Urothelium cell line (cell line): ENCODE results near the gene ARL13B.
A peak's percentile ranks its signal among the peaks of the same experiment; 100 is the strongest.
"Not testable (repeated sequence)": the region's sequence is repeated elsewhere in the genome, so short reads cannot be mapped to it uniquely, and the experiment has no call there.

ENCODE experiments used
- DNase-seq: peaks from one replicate; pipeline ENCODE4 v3.0.0; 2011; ENCODE audit warnings: low spot score, mixed read lengths
- FAIRE-seq: peaks from 2 replicates; lab custom pipeline; 2011; peaks lifted over from hg19 to GRCh38; lab: Jason Lieb, UNC

ARL13B gene

GRCh38 chr3:93979850-93980676 lies at the start of gene ARL13B:
Gene ARL13B, plus strand, starts transcription at chr3:93980155. Its CDS starts 269 bp downstream, at chr3:93980424.
- peak; percentile 97 for FAIRE-seq
- peak; percentile 98 for DNase-seq

- no peak for FAIRE-seq
- no peak for DNase-seq
These were observed 48.2 kb upstream of the ARL13B start for GRCh38 chr3:93931597-93932229.

- FAIRE-seq (no peak), DNase-seq (no peak)
These were observed 45.4 kb upstream of the ARL13B start for GRCh38 chr3:93934366-93935046.

GRCh38 chr3:93936549-93936948 lies 43.4 kb upstream of the ARL13B start:
- no peak for DNase-seq
- no peak for FAIRE-seq

GRCh38 chr3:93937485-93937884 lies 42.5 kb upstream of the ARL13B start:
- FAIRE-seq = not testable (repeated sequence)

GRCh38 chr3:93949958-93950357 lies 30.0 kb upstream of the ARL13B start:
- not testable (repeated sequence) for DNase-seq, FAIRE-seq

More at GRCh38 chr3:93937485-93937884, 42.5 kb upstream of the ARL13B start:
- not testable (repeated sequence) for DNase-seq

DNA sequence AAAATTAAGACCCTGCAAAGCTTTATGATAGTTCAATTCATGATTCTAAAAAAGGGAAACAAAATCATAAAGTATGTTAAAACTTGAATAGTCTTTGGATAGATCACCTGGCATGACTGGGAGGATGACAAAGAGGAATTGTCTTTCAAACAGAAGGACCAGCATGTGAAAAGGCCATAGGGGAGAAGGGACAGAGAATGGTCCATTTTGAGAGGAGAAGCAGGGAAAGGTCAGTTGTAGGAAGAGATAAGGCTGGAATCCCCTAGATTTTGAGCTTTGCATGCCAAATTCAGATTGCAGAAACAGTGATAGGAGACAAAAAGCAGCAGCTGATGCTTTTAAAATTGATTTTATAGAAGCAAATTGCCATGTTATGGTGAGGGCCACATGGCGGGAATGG lies 18.9 kb upstream of the ARL13B start:
- DNase-seq = no peak
- no peak for FAIRE-seq

DNA sequence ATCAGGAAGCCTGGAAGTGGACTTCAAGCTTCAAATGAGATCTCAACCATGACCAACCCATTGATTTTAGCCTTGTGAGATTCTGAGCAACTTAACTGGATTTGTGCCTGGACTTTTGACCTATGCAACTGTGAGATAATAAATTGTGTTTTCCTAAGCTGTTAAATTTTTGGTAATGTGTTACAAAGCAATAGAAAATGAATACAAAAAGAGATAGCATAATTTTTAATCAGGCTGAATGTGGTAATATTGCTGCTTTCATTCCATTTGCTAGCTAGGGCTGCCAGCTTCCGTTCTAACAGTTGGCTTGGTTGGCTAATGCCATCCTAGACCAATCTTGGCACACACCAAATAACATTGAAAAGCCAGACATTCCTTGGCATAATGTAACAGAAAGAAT lies 18.5 kb upstream of the ARL13B start:
- no peak for DNase-seq
- no peak for FAIRE-seq

GRCh38 chr3:93962798-93963197 lies 17.2 kb upstream of the ARL13B start:
- no peak for FAIRE-seq
- DNase-seq = no peak

- FAIRE-seq, DNase-seq: not testable (repeated sequence)
These were observed 14.8 kb upstream of the ARL13B start for GRCh38 chr3:93965106-93965505.

GRCh38 chr3:93969443-93969842 lies 10.5 kb upstream of the ARL13B start:
- FAIRE-seq (no peak), DNase-seq (peak; percentile 49)

- DNase-seq = no peak
These were observed 10.0 kb upstream of the ARL13B start for GRCh38 chr3:93969997-93970396.

GRCh38 chr3:93973131-93974126 lies 6.5 kb upstream of the ARL13B start, which contains the start of gene PROS1:
Gene PROS1, minus strand, starts transcription at chr3:93973896. Its CDS starts 147 bp downstream, at chr3:93973749.
- DNase-seq (peak; percentile 73), FAIRE-seq (peak; percentile 77)

More at GRCh38 chr3:93969997-93970396, 10.0 kb upstream of the ARL13B start:
- no peak for FAIRE-seq

DNA sequence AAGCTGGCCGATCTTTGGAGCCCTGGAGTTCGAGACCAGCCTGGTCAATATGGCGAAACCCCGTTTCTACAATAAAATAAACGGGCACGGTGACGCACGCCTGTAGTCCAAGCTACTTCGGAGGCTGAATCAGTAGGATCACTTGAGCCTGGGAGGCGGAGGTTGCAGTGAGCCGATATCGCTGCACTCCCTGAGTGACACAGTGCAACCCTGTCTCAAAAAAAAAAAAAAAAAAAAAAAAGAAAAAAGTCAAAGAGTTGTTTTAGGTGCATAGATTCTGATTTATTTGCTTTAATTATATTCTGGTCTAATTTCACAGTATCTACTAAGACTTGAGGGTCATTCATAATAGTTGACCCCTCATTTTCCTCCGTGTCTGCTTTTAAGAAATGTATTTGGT lies 1.7 kb downstream of the ARL13B start:
- DNase-seq (no peak), FAIRE-seq (no peak)

- FAIRE-seq (no peak), DNase-seq (no peak)
These were observed 3.5 kb downstream of the ARL13B start for GRCh38 chr3:93983408-93983807.

- no peak for FAIRE-seq
- DNase-seq = no peak
These were observed 4.7 kb downstream of the ARL13B start for GRCh38 chr3:93984618-93985017.

- DNase-seq (no peak), FAIRE-seq (no peak)
These were observed 8.3 kb downstream of the ARL13B start for GRCh38 chr3:93988283-93988682.

GRCh38 chr3:93988764-93989163 lies 8.8 kb downstream of the ARL13B start:
- no peak for FAIRE-seq

DNA sequence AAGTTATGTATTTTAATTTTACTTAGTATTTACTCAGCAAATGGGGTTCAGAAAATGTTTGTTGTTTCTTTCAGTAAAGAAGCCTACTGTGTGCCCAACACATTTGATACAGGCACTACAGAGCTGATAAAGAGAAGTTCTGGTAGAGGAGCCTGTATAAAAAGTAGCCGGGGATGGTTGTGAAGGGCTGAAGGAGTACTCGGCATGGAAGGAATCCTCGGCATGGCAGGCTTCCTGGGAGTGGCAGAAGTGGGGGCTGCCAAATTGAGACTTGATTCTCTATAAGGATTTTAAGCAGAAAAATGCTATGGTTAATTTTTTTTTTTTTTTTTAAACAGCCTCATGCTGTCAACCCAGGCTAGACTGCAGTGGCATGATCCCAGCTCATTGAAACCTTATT lies 9.3 kb downstream of the ARL13B start:
- FAIRE-seq (no peak), DNase-seq (no peak)

More at GRCh38 chr3:93988764-93989163, 8.8 kb downstream of the ARL13B start:
- no peak for DNase-seq

DNA sequence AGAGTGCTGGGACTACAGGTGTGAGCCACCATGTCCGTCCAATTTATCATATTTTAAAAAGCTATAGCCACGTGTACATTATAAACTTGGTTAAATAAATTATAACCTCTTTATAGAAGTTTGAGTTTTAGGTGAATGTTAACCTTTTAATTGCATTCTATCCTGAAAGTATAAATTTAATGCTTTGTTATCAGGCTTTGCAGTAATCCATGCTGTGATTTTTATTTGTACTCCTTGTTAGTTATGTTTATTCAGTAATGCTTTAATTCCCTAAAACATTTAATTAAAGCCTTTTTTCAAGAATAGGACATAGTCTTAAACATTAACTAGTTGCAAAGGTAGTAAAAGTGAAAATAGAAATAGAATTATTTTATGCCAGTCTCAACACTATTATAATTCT lies 11.7 kb downstream of the ARL13B start:
- DNase-seq (no peak), FAIRE-seq (no peak)
